ENCODE data around the gene SLC43A1.

SLC43A1 gene

GRCh38 chr11:57487920-57488659, 27.4 kb downstream of the SLC43A1 start:
- TF ChIP-seq CSDC2 (CRISPR knock-in tag; IDR thresholded peaks at IDR 0.05), result no peak
- no peak for TF ChIP-seq ARNTL (CRISPR knock-in tag; IDR thresholded peaks at IDR 0.05; ENCODE audit: borderline replicate concordance, low read depth)
- no peak for TF ChIP-seq RARB (CRISPR knock-in tag; IDR thresholded peaks at IDR 0.05)
- TF ChIP-seq OSR1 (CRISPR knock-in tag; IDR thresholded peaks at IDR 0.05), result no peak
- TF ChIP-seq ZNF70 (CRISPR knock-in tag; IDR thresholded peaks at IDR 0.05), result no peak
- TF ChIP-seq ZNF565 (CRISPR knock-in tag; conservative IDR thresholded peaks at IDR 0.05; ENCODE audit: low read depth), result no peak
- no peak for TF ChIP-seq ZFP30 (CRISPR knock-in tag; IDR thresholded peaks at IDR 0.05)
- no peak for TF ChIP-seq SNAI2 (CRISPR knock-in tag; IDR thresholded peaks at IDR 0.05)
- TF ChIP-seq BACH2 (CRISPR knock-in tag; IDR thresholded peaks at IDR 0.05; ENCODE audit: borderline replicate concordance), result no peak
- no peak for TF ChIP-seq GLIS3 (CRISPR knock-in tag; IDR thresholded peaks at IDR 0.05)
- no peak for TF ChIP-seq ZNF8 (CRISPR knock-in tag; IDR thresholded peaks at IDR 0.05)
- no peak for TF ChIP-seq PPARA (CRISPR knock-in tag; IDR thresholded peaks at IDR 0.05; ENCODE audit: borderline replicate concordance)
- no peak for TF ChIP-seq ESRRG (CRISPR knock-in tag; IDR thresholded peaks at IDR 0.05)
- no peak for TF ChIP-seq CREB5 (CRISPR knock-in tag; IDR thresholded peaks at IDR 0.05; ENCODE audit: low read depth)
- no peak for TF ChIP-seq CSRNP3 (CRISPR knock-in tag; IDR thresholded peaks at IDR 0.05)
- TF ChIP-seq TCF4 (CRISPR knock-in tag; IDR thresholded peaks at IDR 0.05; ENCODE audit: borderline replicate concordance), result no peak
- no peak for TF ChIP-seq ZC3H10 (CRISPR knock-in tag; IDR thresholded peaks at IDR 0.05)
- TF ChIP-seq, protein P1, sequence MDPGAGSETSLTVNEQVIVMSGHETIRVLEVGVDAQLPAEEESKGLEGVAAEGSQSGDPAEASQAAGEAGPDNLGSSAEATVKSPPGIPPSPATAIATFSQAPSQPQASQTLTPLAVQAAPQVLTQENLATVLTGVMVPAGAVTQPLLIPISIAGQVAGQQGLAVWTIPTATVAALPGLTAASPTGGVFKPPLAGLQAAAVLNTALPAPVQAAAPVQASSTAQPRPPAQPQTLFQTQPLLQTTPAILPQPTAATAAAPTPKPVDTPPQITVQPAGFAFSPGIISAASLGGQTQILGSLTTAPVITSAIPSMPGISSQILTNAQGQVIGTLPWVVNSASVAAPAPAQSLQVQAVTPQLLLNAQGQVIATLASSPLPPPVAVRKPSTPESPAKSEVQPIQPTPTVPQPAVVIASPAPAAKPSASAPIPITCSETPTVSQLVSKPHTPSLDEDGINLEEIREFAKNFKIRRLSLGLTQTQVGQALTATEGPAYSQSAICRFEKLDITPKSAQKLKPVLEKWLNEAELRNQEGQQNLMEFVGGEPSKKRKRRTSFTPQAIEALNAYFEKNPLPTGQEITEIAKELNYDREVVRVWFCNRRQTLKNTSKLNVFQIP (CRISPR knock-in tag; IDR thresholded peaks at IDR 0.05; ENCODE audit: borderline replicate concordance, low read depth), result no peak
- no peak for TF ChIP-seq PATZ1 (CRISPR knock-in tag; IDR thresholded peaks at IDR 0.05; ENCODE audit: borderline replicate concordance)
- no peak for ATAC-seq

DNA sequence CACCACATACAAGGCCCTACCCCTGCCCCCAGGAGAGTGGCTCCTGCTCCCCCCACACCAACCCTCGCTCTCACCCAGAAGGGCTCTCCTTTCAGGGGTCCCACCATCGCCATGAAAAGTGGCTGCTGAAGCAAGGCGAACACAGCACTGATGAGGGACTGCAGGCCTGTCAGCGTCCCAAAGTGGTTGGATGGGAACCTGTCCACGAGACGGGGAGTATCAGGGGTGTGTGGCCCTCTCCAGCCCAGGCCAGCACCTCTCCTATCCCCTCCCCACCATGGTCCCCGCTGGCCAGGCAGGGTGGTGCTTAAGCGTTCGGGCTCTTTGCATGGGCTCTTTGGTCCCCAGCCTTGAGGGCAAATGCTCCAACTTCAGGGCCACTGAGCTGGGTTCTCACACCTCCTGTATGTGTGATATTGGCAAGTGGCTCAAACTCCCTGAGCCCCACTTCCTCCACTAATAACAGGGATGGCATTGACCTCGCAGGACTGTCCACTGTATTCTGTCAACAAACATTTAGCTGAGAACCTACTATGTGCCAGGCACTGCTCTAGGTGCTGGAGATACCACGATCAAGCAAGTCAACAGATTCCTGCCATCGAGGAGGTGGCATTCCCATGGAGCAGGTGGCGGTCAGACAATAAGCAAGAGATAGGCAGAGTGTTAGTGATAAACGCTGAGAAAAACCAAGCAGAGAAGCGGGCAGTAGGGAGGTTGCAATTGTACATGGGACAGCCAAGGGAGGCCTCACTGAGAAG, 28.3 kb downstream of the SLC43A1 start:
- TF ChIP-seq, protein P1 (CRISPR knock-in tag; IDR thresholded peaks at IDR 0.05; ENCODE audit: borderline replicate concordance, low read depth), result no peak
- ATAC-seq, result no peak

DNA sequence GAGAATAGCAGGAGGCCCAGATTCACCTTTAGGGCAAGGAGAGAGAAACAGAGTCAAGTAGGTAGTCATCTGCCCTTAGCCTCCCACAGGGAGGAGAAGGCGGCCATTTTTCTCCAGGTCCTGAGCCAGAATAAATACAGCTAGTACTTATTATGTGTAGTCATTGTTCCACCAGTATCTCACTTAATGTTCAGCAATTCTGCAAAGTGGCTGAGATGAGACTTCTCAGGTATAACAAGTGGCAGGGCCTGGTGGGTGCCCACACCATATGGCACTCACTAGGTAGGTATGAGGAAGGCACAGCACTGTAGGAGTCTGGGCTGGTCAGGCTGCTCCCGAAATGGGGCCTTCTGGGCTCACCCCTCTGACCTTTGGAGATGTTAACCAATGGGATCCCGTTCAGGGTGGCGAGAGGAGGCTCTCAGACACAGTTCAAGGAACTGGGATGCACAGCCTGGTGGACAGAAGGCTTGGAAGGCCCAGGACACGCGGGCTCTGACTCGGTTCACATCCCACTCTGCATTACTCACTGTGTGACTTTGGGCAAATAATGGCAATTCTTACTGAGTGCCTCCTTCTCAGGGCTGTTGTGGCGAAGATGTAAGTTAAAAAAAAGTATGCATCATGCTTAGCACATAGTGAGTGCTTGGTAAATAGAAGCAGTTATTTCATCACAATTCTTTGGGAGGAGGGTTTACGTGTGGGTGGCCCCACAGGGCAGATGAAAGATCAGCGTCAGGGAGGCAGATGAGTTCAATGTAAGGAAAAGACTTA, 30.1 kb downstream of the SLC43A1 start:
- TF ChIP-seq ISL1 (CRISPR knock-in tag; IDR thresholded peaks at IDR 0.05), result no peak
- TF ChIP-seq ZFP3 (CRISPR knock-in tag; IDR thresholded peaks at IDR 0.05), result no peak
- no peak for TF ChIP-seq CSDC2 (CRISPR knock-in tag; IDR thresholded peaks at IDR 0.05)
- no peak for TF ChIP-seq TOX (CRISPR knock-in tag; IDR thresholded peaks at IDR 0.05; ENCODE audit: borderline replicate concordance)
- no peak for TF ChIP-seq ZFP30 (CRISPR knock-in tag; IDR thresholded peaks at IDR 0.05)
- no peak for TF ChIP-seq CREB5 (CRISPR knock-in tag; IDR thresholded peaks at IDR 0.05; ENCODE audit: low read depth)
- no peak for TF ChIP-seq ZNF565 (CRISPR knock-in tag; conservative IDR thresholded peaks at IDR 0.05; ENCODE audit: low read depth)
- TF ChIP-seq ZNF8 (CRISPR knock-in tag; IDR thresholded peaks at IDR 0.05), result no peak
- no peak for TF ChIP-seq SNAI2 (CRISPR knock-in tag; IDR thresholded peaks at IDR 0.05)
- no peak for TF ChIP-seq TCF4 (CRISPR knock-in tag; IDR thresholded peaks at IDR 0.05; ENCODE audit: borderline replicate concordance)
- no peak for TF ChIP-seq RARB (CRISPR knock-in tag; IDR thresholded peaks at IDR 0.05)
- TF ChIP-seq CSRNP3 (CRISPR knock-in tag; IDR thresholded peaks at IDR 0.05), result no peak
- TF ChIP-seq ARNTL (CRISPR knock-in tag; IDR thresholded peaks at IDR 0.05; ENCODE audit: borderline replicate concordance, low read depth), result no peak
- no peak for TF ChIP-seq OSR1 (CRISPR knock-in tag; IDR thresholded peaks at IDR 0.05)
- no peak for ATAC-seq
